SJSA1 (cell line): Measurements from ENCODE around the gene STARD5. TPM values are rescaled to one million over a fixed set of nuclear protein-coding genes. Genes with fewer than 3 reads are reported as not detected.

ENCODE experiments used
- DNase-seq, 2 experiments: peaks; one replicate each; pipeline ENCODE4 v3.0.0-alpha.2; 2015 to 2020; ENCODE audit warnings: low spot score in 2 of 2, low read depth in 1 of 2
- H3K27ac ChIP-seq: fragments of 250-450 bp; sonication (Bioruptor Pico); 2 replicates; pipeline ENCODE4 v1.5.1; 2020; ENCODE audit warnings: mild to moderate bottlenecking, moderate library complexity
- H3K27me3 ChIP-seq: fragments of 250-450 bp; sonication (Bioruptor Pico); replicated peaks from 2 replicates; pipeline ENCODE4 v1.5.1; 2020; ENCODE audit warnings: mild to moderate bottlenecking, moderate library complexity
- H3K36me3 ChIP-seq: fragments of 250-450 bp; sonication (Bioruptor Pico); 2 replicates; pipeline ENCODE4 v1.5.1; 2020; ENCODE audit warnings: mild to moderate bottlenecking
- H3K4me1 ChIP-seq: fragments of 250-450 bp; sonication (Bioruptor Pico); replicated peaks from 2 replicates; pipeline ENCODE4 v1.6.1; 2021; ENCODE audit warnings: mild to moderate bottlenecking
- H3K4me3 ChIP-seq: fragments of 250-450 bp; sonication (Bioruptor Pico); 2 replicates; pipeline ENCODE4 v1.5.1; 2020; ENCODE audit warnings: mild to moderate bottlenecking
- H3K9me3 ChIP-seq: fragments of 250-450 bp; sonication (Bioruptor Pico); replicated peaks from 2 replicates; pipeline ENCODE4 v1.5.1; 2020; ENCODE audit warnings: mild to moderate bottlenecking
- total RNA-seq: library from RNA; depleted of rRNA; stranded (reverse); fragments of >200 nt; shearing (Covaris generic); gene quantifications from 2 replicates; pipeline ENCODE4 v1.2.3, GENCODE V29; 2014; rRNA removed

STARD5 gene
- total RNA-seq, 1 experiment from 2014 or later, result 6.3 TPM

DNA sequence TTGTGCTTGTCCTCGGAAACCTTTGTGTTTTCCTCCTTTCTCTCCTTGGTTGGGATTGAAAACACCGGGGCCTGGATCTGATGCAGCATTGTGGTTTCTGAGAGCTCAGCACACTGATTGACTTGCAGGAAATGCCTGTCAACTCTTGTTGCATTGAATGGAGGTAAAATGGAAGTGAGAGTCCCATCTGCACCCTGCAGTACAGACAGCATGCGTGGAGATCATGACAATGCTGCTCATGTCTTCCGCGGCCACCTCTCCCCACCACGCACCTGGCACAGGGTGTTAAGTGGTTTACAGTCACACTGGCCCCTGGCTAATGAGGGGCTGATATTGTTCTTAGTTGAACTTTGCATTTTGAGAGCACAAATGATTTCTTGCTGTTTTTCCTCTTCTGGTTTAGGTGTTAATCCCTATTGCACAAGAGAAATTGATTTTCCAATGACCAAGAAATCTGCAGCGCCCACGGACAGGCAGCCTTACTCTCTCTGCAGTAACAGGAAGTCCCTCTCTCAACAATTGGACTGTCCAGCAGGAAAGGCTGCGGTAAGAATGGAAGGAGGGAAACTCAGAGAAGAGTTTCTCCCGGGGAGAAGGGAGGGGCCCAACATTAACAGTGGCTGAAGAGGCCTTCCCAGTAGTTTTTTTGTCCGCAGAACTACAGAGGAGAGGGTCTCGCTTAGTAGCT, 58.5 kb downstream of the STARD5 start:
- no peaks in the 10 kb centered on the region for H3K9me3 ChIP-seq
- H3K27ac ChIP-seq, result no peak overlapping the region
- no peaks in the 10 kb centered on the region for H3K27me3 ChIP-seq
- no peaks in the 10 kb centered on the region for H3K36me3 ChIP-seq
- H3K4me1 ChIP-seq, result peaks cover 5% of the 10 kb centered on the region
- DNase-seq, result no peak
- H3K4me3 ChIP-seq, result no peak overlapping the region

DNA sequence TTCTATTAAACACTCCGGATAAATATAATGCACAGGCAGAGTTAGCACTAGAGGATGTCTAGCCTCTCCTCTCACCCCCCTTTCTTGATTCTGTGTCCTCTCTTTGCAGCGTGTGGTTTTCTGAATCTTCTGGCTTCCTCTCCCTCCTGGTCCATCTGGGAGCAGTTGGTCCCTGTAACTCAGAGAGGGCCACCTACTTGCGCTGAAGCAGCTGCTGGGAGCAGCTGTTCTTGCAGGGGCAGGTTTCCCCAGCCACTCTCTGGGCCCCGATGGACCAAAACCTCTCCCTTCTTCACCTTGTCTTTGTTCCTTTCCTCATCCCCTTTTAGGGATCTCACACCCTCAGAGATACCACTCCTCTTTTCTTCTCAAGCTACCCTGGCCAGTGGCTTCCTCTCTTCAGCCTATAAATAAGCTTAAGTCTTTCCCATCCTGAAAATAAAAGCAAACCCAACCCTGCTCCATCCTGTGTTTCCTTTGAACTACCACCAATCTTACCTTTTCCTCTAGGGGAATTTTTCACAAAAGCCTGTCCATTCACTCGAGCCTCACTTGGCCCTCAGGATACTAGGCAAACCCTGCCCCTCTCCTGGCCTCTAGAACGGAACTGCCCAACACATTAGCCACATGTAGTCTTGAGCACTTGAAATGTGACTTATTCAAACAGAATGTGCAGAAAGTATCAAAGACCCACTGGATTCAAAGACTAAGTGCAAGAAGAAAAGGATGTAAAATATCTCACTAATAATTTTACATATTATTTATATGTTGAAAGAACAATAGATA, 59.7 kb downstream of the STARD5 start:
- peaks cover 5% of the 10 kb centered on the region for H3K4me1 ChIP-seq
- no peak for DNase-seq
- H3K36me3 ChIP-seq, result no peaks in the 10 kb centered on the region
- H3K4me3 ChIP-seq, result no peak overlapping the region
- H3K9me3 ChIP-seq, result no peaks in the 10 kb centered on the region
- no peak overlapping the region for H3K27ac ChIP-seq
- H3K27me3 ChIP-seq, result no peaks in the 10 kb centered on the region

DNA sequence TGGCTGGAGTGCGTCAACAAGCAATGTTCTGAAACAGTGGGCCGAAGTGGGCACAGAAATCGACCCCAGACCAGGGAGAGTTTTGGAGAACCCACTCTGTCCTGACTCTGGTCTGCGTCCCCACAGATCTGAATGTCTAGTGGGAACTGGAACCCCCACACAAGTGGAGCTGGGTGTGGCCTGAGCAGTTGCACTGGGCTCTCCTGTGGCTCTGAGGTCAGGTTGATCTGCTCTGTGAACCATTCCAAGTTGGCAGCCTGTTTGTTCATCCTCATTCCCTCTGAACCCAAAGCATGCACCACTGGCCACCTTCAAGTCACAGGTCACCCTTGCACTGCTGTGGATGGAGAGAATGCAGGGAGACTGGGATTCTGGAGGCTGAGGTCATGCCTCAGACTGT, 60.5 kb downstream of the STARD5 start:
- DNase-seq, result no peak
- H3K27ac ChIP-seq, result no peak overlapping the region
- H3K27me3 ChIP-seq, result no peaks in the 10 kb centered on the region
- no peak overlapping the region for H3K4me3 ChIP-seq
- no peaks in the 10 kb centered on the region for H3K9me3 ChIP-seq
- H3K36me3 ChIP-seq, result no peaks in the 10 kb centered on the region
- peaks cover 5% of the 10 kb centered on the region for H3K4me1 ChIP-seq

DNA sequence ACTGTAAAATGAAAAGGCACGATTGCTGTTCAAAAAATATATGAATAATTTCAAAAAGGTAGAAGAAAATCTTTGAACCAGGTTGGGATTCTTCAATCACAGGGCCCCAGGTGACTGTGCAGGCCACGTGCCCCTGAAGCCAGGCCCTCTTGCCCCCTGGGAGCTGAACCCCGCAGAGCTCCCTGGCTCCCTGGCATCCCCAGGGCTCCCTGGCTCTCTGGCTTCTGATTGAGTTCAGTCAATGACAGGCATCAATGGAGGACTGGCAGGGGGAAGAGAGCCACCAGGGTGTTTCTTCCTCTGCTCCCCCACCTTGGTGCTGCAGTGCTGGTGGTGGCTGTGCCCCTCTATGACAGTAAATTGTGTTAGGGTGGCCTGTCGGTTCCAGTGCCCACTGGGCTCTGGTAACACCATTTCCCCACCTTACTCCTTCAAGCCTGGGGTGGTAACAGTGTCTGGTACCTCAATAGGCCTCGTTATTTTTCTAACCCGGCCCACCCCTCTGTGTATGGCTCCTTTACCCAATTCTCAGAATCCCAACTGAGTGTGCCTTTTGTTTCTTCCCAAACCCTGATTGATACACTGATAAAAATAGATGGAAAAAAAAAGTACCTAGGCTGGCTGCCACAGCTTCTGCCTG, 62.6 kb downstream of the STARD5 start:
- peaks cover 3% of the 10 kb centered on the region; the same call in 1 of the 2 replicates for H3K27me3 ChIP-seq
- H3K9me3 ChIP-seq, result no peaks in the 10 kb centered on the region
- no peak overlapping the region for H3K27ac ChIP-seq
- DNase-seq, result no peak
- no peak overlapping the region for H3K4me3 ChIP-seq
- no peaks in the 10 kb centered on the region for H3K36me3 ChIP-seq
- peaks cover 4% of the 10 kb centered on the region for H3K4me1 ChIP-seq

DNA sequence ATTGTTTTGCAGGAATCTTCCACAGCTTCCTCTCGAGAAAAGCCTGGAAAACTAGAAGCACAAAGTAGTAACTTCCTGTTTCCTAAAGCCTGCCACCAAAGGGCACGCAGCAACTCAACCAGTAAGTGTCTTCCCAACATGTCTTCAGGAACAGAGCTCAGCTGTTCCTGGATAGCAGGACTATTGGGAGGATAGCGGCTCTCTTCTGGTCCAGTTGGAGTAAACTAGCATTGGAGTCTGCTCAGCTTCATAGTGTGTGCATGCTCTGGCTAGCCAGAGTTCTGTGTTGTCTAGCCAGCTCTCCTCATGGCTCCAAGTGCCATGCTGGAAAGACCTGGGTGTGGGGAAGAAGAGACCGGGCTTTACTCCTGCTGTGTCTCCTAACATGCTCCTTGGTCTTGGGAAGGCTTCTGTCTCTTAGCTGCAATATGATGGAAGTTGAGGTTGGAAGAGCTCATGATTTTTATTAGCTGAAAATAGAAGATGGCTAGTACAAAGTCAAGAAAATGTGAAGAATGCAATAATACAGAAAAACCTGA, 64.1 kb downstream of the STARD5 start:
- Histone ChIP-seq H3K36me3 (no peaks in the 10 kb centered on the region), H3K9me3 (no peaks in the 10 kb centered on the region), H3K4me1 (no peaks in the 10 kb centered on the region), H3K27ac (no peak overlapping the region), H3K4me3 (no peak overlapping the region), H3K27me3 (peaks cover 3% of the 10 kb centered on the region; the same call in 1 of the 2 replicates)
- no peak for DNase-seq

Other genes starting within 250 kb of the STARD5 start
- gene CFAP161, start 189.9 kb downstream of the STARD5 start, total RNA-seq, result not detected in 2 replicates
- gene IL16, start 127.3 kb downstream of the STARD5 start, total RNA-seq, result not detected in 2 replicates
- gene TMC3, start 50.1 kb upstream of the STARD5 start, total RNA-seq, result 0.03 TPM in 1 of 2 replicates, not detected in the other